Tibial nerve (tissue), 3 donors: ENCODE results near the gene ANKMY2.
"Not testable (repeated sequence)": the region's sequence is repeated elsewhere in the genome, so short reads cannot be mapped to it uniquely, and the experiment has no call there.

ENCODE experiments used
- POLR2A ChIP-seq, 2 donors: fragments of 450-650 bp; IDR thresholded peaks; one replicate each; pipeline ENCODE4 v1.6.1; 2017; ENCODE audit warnings: antibody characterized with exemption in 2 of 2, mild to moderate bottlenecking in 2 of 2, moderate library complexity in 2 of 2
- TF ChIP-seq, protein P1 (sequence below), 5 experiments: fragments of 200-600 bp in 3 of 5; fragments of 450-650 bp in 2 of 5; sonication (generic) in 3 of 5; IDR thresholded peaks; one replicate each; pipeline ENCODE4 v1.5.1; 2016 to 2019; ENCODE audit warnings: antibody characterized with exemption in 5 of 5, mild to moderate bottlenecking in 3 of 5, moderate library complexity in 2 of 5

GRCh38 chr7:16659854-16660497 lies 14.4 kb upstream of the ANKMY2 start:
- TF ChIP-seq, protein P1, sequence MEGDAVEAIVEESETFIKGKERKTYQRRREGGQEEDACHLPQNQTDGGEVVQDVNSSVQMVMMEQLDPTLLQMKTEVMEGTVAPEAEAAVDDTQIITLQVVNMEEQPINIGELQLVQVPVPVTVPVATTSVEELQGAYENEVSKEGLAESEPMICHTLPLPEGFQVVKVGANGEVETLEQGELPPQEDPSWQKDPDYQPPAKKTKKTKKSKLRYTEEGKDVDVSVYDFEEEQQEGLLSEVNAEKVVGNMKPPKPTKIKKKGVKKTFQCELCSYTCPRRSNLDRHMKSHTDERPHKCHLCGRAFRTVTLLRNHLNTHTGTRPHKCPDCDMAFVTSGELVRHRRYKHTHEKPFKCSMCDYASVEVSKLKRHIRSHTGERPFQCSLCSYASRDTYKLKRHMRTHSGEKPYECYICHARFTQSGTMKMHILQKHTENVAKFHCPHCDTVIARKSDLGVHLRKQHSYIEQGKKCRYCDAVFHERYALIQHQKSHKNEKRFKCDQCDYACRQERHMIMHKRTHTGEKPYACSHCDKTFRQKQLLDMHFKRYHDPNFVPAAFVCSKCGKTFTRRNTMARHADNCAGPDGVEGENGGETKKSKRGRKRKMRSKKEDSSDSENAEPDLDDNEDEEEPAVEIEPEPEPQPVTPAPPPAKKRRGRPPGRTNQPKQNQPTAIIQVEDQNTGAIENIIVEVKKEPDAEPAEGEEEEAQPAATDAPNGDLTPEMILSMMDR (IDR thresholded peaks at IDR 0.05): not testable (repeated sequence)
- not testable (repeated sequence) for TF ChIP-seq POLR2A (IDR thresholded peaks at IDR 0.05)
